Mesothelial cell of epicardium (in vitro differentiated cells): ENCODE measurements around the gene ARHGAP33. TPM values are rescaled to one million over a fixed set of nuclear protein-coding genes. Genes with fewer than 3 reads are reported as not detected.

Experiments
- DNase-seq, 2 experiments: peaks; one replicate each; pipeline ENCODE4 v3.0.0; 2021; ENCODE audit warnings: low spot score in 2 of 2; ENCODE audit not compliant: unreplicated experiment in 2 of 2
- H3K27ac Mint-ChIP-seq: 2 replicates; pipeline ENCODE4 v1.8.0; 2021; ENCODE audit warnings: mixed read lengths
- H3K27me3 Mint-ChIP-seq: 2 replicates; pipeline ENCODE4 v1.8.0; 2021; ENCODE audit warnings: low read depth, mixed read lengths
- H3K36me3 Mint-ChIP-seq: 2 replicates; pipeline ENCODE4 v1.8.0; 2021; ENCODE audit warnings: mixed read lengths
- H3K4me1 Mint-ChIP-seq: 2 replicates; pipeline ENCODE4 v1.8.0; 2021; ENCODE audit warnings: mixed read lengths
- H3K4me3 Mint-ChIP-seq: 2 replicates; pipeline ENCODE4 v1.8.0; 2021; ENCODE audit warnings: mild to moderate bottlenecking, moderate library complexity, mixed read lengths
- H3K9me3 Mint-ChIP-seq: 2 replicates; pipeline ENCODE4 v1.8.0; 2021; ENCODE audit warnings: mixed read lengths
- total RNA-seq: library from RNA; stranded (reverse); gene quantifications from 3 replicates; pipeline ENCODE4 v1.2.1, GENCODE V29; 2021
- TF ChIP-seq, protein P1 (sequence below): fragments of 200-600 bp; sonication (generic); IDR thresholded peaks from one replicate; pipeline ENCODE4 v1.5.0; 2021; ENCODE audit warnings: antibody characterized with exemption; ENCODE audit not compliant: unreplicated experiment

Gene ARHGAP33
- total RNA-seq, 1 donor from 2014 or later = 74.0 TPM

DNA sequence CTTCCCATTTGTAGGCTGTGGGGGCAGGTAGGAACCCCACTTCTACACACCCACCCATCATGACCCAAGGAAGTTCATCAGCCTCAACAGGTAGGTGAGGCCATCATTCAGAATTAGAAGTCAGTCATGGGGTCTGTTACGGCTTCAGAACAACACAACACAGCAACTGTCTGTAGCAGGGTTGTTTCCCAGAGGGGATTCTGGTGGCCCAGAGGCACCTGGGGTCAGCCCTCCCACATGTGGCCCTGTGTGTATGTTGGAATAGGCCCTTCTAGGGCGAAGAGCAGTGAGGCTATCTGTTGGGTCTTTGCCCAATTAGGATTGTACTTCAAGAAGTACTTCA lies 36.5 kb upstream of the ARHGAP33 start:
- DNase-seq = no peak
- H3K9me3 Mint-ChIP-seq = no peaks in the 10 kb centered on the region
- peaks cover 8% of the 10 kb centered on the region for H3K4me1 Mint-ChIP-seq
- H3K4me3 Mint-ChIP-seq = no peak overlapping the region
- H3K27me3 Mint-ChIP-seq = no peaks in the 10 kb centered on the region
- no peak overlapping the region for H3K27ac Mint-ChIP-seq
- H3K36me3 Mint-ChIP-seq = peaks cover 29% of the 10 kb centered on the region
- TF ChIP-seq, protein P1, sequence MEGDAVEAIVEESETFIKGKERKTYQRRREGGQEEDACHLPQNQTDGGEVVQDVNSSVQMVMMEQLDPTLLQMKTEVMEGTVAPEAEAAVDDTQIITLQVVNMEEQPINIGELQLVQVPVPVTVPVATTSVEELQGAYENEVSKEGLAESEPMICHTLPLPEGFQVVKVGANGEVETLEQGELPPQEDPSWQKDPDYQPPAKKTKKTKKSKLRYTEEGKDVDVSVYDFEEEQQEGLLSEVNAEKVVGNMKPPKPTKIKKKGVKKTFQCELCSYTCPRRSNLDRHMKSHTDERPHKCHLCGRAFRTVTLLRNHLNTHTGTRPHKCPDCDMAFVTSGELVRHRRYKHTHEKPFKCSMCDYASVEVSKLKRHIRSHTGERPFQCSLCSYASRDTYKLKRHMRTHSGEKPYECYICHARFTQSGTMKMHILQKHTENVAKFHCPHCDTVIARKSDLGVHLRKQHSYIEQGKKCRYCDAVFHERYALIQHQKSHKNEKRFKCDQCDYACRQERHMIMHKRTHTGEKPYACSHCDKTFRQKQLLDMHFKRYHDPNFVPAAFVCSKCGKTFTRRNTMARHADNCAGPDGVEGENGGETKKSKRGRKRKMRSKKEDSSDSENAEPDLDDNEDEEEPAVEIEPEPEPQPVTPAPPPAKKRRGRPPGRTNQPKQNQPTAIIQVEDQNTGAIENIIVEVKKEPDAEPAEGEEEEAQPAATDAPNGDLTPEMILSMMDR = no peak

DNA sequence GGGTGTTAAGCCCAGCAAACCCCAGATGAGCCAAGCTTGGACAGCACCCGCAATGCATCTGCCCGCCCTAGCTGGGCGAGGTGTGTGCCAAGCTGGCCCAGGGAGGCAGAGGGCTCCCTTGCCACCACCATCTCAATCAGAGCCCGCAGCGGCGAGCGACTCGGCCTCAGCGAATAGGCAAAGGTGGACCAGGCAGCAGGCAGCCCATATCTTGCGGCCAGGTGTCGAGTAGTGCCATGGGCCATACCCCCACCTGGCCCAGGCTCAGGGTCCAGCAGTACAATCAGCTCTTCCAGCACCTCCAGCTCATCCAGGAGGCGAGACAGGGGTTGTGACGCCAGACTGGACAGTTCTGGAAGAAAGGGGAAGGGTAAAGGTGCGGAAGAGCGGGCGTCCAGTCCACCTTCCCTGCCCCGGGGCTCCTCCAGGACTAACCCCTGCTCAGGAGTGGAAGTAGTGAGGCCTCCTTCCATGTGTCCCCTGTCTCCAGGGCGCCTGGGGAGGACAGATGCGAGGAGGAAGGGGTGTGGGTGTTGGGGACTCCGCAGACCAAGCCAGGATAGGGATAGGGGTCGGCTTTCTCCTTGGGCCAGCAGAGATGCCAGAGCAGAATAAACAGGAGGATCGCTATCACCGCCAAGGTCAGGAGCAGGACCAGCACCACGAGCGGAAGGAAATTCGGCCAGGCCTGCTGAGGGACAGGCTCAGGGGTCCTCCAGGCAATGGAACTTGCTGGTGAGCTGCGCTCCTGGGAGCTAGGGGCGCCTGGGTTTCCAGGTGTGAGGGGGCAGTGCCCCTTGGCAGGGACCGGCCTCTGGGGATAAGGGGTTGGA lies 35.9 kb upstream of the ARHGAP33 start:
- DNase-seq = no peak
- Mint-ChIP-seq H3K27me3 (no peaks in the 10 kb centered on the region), H3K27ac (no peak overlapping the region)

DNA sequence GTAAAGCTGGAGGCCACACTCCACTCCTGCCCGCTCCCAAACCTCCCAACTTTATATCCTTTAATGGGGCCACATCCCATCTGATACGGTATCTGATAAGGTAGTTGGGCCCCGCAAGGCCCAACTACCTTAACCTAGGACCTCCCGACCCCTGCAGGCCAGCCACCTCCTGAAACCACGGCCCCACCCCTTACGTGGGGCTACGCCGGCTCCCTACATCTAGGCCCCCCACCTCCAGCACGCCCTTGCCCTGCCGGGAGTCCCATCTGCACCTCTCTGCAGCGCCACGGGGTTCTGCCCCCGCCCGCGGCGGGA lies 35.3 kb upstream of the ARHGAP33 start:
- Mint-ChIP-seq H3K4me3 (peak overlapping the region; percentile 85), H3K27ac (no peak overlapping the region), H3K4me1 (peaks cover 14% of the 10 kb centered on the region), H3K27me3 (no peaks in the 10 kb centered on the region), H3K36me3 (peaks cover 17% of the 10 kb centered on the region), H3K9me3 (no peaks in the 10 kb centered on the region)
- TF ChIP-seq, protein P1 = no peak
- no peak for DNase-seq

More for the DNA sequence above, 35.9 kb upstream of the ARHGAP33 start:
- H3K4me3 Mint-ChIP-seq = peak overlapping the region; percentile 49
- peaks cover 23% of the 10 kb centered on the region for H3K36me3 Mint-ChIP-seq
- peaks cover 11% of the 10 kb centered on the region for H3K4me1 Mint-ChIP-seq
- TF ChIP-seq, protein P1 = no peak
- no peaks in the 10 kb centered on the region for H3K9me3 Mint-ChIP-seq

DNA sequence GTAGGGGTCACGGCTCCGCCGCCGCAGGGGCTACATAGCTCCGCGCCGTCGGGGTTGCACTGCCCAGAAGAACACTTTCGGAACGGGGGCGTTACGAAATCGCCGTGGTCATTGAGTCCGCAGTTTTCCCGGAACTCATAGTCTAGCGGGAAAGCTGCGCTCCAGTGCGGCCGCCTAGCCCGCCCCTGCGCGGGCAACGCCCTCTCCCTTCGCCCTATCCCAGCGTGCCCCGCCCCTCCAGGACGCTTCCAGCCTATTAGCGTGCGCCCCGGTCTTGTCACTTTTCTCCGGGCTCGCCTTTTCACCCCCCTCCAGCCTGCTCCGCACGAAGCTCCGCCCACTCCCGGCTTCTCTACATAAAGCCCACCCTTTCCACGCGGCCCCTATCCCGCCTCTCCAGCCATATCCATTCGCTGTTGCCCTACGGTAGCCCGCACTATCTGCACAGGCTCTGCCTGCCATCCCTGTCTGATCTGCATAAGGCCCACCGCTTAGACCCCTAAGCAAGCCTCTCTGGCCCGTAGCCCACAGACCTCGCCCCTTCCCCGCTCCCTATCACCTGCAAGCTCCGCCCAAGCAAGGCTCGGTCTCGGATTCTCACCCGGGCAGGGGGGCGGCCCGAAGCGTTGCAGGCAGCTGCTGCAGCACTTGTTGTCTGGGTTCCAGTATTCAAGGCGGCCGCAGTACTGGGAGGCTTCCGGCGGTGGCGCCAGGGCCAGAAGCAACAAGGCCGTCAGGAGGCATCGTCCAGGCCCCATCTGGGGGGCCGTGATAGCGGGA lies 34.8 kb upstream of the ARHGAP33 start:
- Mint-ChIP-seq H3K36me3 (peaks cover 17% of the 10 kb centered on the region), H3K4me3 (peak overlapping the region; percentile 85), H3K9me3 (no peaks in the 10 kb centered on the region), H3K4me1 (peaks cover 16% of the 10 kb centered on the region), H3K27ac (peak overlapping the region; percentile 97), H3K27me3 (no peaks in the 10 kb centered on the region)
- DNase-seq = peak; percentile 98
- TF ChIP-seq, protein P1 = no peak

DNA sequence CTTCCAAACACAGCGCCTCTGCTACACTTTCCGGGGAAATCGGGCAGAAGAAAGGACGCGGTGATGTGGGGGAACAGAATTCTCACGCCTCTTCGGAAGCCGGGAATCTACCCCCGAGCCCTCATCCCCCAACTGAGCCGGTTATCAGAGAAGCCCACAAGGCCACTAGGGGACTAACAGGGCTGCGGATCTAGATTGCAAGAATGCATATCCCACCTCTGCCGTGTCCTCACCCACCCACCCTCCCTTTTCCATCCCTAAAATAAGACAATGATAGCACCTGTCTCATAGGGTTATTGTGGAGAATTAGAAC lies 34.2 kb upstream of the ARHGAP33 start:
- TF ChIP-seq, protein P1 = no peak
- no peaks in the 10 kb centered on the region for H3K27me3 Mint-ChIP-seq
- no peaks in the 10 kb centered on the region for H3K9me3 Mint-ChIP-seq
- H3K36me3 Mint-ChIP-seq = peaks cover 16% of the 10 kb centered on the region
- DNase-seq = no peak
- peak overlapping the region; percentile 85 for H3K4me3 Mint-ChIP-seq
- H3K27ac Mint-ChIP-seq = peak overlapping the region; percentile 97
- peaks cover 21% of the 10 kb centered on the region for H3K4me1 Mint-ChIP-seq
